PC-9 (cell line): ENCODE measurements around the gene PHACTR3.

ENCODE experiments used
- EZH2 ChIP-seq: fragments of 200-600 bp; sonication (generic); IDR thresholded peaks from 2 replicates; pipeline ENCODE4 v1.8.0; 2017; ENCODE audit warnings: antibody characterized with exemption, low read depth
- TF ChIP-seq, protein P1 (sequence below): fragments of 200-600 bp; sonication (generic); conservative IDR thresholded peaks from 2 replicates; pipeline ENCODE4 v1.6.1; 2017; ENCODE audit warnings: mixed run types, antibody characterized with exemption, mild to moderate bottlenecking, moderate library complexity

- TF ChIP-seq, protein P1, sequence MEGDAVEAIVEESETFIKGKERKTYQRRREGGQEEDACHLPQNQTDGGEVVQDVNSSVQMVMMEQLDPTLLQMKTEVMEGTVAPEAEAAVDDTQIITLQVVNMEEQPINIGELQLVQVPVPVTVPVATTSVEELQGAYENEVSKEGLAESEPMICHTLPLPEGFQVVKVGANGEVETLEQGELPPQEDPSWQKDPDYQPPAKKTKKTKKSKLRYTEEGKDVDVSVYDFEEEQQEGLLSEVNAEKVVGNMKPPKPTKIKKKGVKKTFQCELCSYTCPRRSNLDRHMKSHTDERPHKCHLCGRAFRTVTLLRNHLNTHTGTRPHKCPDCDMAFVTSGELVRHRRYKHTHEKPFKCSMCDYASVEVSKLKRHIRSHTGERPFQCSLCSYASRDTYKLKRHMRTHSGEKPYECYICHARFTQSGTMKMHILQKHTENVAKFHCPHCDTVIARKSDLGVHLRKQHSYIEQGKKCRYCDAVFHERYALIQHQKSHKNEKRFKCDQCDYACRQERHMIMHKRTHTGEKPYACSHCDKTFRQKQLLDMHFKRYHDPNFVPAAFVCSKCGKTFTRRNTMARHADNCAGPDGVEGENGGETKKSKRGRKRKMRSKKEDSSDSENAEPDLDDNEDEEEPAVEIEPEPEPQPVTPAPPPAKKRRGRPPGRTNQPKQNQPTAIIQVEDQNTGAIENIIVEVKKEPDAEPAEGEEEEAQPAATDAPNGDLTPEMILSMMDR, result no peak
- no peak for TF ChIP-seq EZH2
These were observed 243.8 kb downstream of the PHACTR3 start for GRCh38 chr20:59848182-59848581.
